ENCODE results near the gene RBM3.

DNA sequence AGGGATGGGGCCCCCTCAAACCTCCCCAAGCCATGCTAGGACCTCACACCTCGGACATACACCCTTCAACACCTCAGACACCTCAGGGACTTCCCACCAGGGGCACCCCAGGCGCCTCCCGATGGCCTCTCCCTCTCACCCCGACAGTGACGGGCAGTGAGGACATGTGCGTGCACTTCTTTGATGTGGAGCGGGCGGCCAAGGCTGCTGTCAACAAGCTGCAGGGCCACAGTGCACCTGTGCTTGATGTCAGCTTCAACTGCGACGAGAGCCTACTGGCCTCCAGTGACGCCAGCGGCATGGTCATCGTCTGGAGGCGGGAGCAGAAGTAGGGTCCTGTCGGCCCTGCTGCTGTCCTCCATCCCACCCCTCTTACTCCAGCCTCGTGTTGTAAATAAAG, 30.4 kb downstream of the RBM3 start:
- TF ChIP-seq EZH2 (optimal IDR thresholded peaks at IDR 0.05; ENCODE audit: low read depth, low read length), result no peak
- TF ChIP-seq, protein P1, sequence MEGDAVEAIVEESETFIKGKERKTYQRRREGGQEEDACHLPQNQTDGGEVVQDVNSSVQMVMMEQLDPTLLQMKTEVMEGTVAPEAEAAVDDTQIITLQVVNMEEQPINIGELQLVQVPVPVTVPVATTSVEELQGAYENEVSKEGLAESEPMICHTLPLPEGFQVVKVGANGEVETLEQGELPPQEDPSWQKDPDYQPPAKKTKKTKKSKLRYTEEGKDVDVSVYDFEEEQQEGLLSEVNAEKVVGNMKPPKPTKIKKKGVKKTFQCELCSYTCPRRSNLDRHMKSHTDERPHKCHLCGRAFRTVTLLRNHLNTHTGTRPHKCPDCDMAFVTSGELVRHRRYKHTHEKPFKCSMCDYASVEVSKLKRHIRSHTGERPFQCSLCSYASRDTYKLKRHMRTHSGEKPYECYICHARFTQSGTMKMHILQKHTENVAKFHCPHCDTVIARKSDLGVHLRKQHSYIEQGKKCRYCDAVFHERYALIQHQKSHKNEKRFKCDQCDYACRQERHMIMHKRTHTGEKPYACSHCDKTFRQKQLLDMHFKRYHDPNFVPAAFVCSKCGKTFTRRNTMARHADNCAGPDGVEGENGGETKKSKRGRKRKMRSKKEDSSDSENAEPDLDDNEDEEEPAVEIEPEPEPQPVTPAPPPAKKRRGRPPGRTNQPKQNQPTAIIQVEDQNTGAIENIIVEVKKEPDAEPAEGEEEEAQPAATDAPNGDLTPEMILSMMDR (IDR thresholded peaks at IDR 0.05; ENCODE audit: low read length), result no peak

Data from MM.1S (cell line).